ENCODE data around the gene ZNRF3.

- TF ChIP-seq POLR2A (IDR thresholded peaks at IDR 0.05) (no peak), CTCF (IDR thresholded peaks at IDR 0.05) (no peak)
Measured at GRCh38 chr22:28917747-28918549, 34.6 kb downstream of the ZNRF3 start.
